GM12878 (cell line): ENCODE results near the gene PCSK1.

ENCODE experiments used
- ATF7 ChIP-seq: fragments of 450-650 bp; IDR thresholded peaks from 2 replicates; pipeline ENCODE4 v1.6.1; 2016; ENCODE audit warnings: low read depth, mild to moderate bottlenecking
- BCLAF1 ChIP-seq: fragments of 450-650 bp; IDR thresholded peaks from 2 replicates; pipeline ENCODE4 v1.6.1; 2017; ENCODE audit warnings: antibody characterized with exemption, mild to moderate bottlenecking, moderate library complexity
- CBX5 ChIP-seq: sonication (generic); IDR thresholded peaks from 2 replicates; pipeline ENCODE4 v1.6.1; 2016; ENCODE audit warnings: low read depth, moderate library complexity, mild to moderate bottlenecking, inconsistent platforms
- CTCF ChIP-seq, 3 experiments: IDR thresholded peaks in 2 of 3; conservative IDR thresholded peaks in 1 of 3; 2 replicates each; pipeline ENCODE4 v1.5.1; 2011; ENCODE audit warnings: low read depth in 3 of 3, low read length in 3 of 3, mild to moderate bottlenecking in 3 of 3, control low read depth in 2 of 3, moderate library complexity in 2 of 3, inconsistent platforms in 1 of 3, mixed read lengths in 1 of 3; ENCODE audit not compliant: control insufficient read depth in 2 of 3, insufficient read depth in 1 of 3; ENCODE audit errors: extremely low read depth in 1 of 3
- EP300 ChIP-seq, 2 experiments: fragments of 150-350 bp in 1 of 2; IDR thresholded peaks; 2 replicates each; pipeline ENCODE4 v1.6.1; 2011 to 2012; ENCODE audit warnings: low read depth in 2 of 2, low read length in 2 of 2, borderline replicate concordance in 1 of 2, improper control_type of control experiment in 1 of 2, inconsistent platforms in 1 of 2; ENCODE audit not compliant: control insufficient read depth in 1 of 2
- EZH2 ChIP-seq: IDR thresholded peaks from 2 replicates; pipeline ENCODE4 v1.6.1; 2012; ENCODE audit warnings: low read depth, mild to moderate bottlenecking, control low read depth, inconsistent platforms, low read length, borderline replicate concordance; ENCODE audit not compliant: control insufficient read depth
- FOS ChIP-seq: IDR thresholded peaks from 3 replicates; pipeline ENCODE4 v1.6.1; 2011; ENCODE audit warnings: borderline replicate concordance; ENCODE audit not compliant: insufficient read length; ENCODE audit errors: extremely low read depth
- IRF5 ChIP-seq: fragments of 450-650 bp; IDR thresholded peaks from 2 replicates; pipeline ENCODE4 v1.6.1; 2017; ENCODE audit warnings: borderline replicate concordance
- POLR2AphosphoS5 ChIP-seq: IDR thresholded peaks from 2 replicates; pipeline ENCODE4 v1.6.1; 2011; ENCODE audit warnings: mild to moderate bottlenecking, low read length, inconsistent platforms
- POU2F2 ChIP-seq: IDR thresholded peaks from 3 replicates; pipeline ENCODE4 v1.6.1; 2011; ENCODE audit warnings: low read depth, mild to moderate bottlenecking, low read length, borderline replicate concordance
- SP1 ChIP-seq: IDR thresholded peaks from one replicate; pipeline ENCODE4 v1.6.1; 2011; ENCODE audit warnings: low read depth, low read length
- ZNF274 ChIP-seq: IDR thresholded peaks from one replicate; pipeline ENCODE4 v1.8.0; 2011; ENCODE audit not compliant: insufficient read length, insufficient read depth
- ZNF384 ChIP-seq: IDR thresholded peaks from 2 replicates; pipeline ENCODE4 v1.6.1; 2012; ENCODE audit warnings: low read depth, mild to moderate bottlenecking, low read length, improper control_type of control experiment, borderline replicate concordance

GRCh38 chr5:96342581-96342980 is 90.5 kb downstream of the PCSK1 start:
- TF ChIP-seq CTCF (IDR thresholded peaks at IDR 0.05 in 2 of 3, conservative IDR thresholded peaks at IDR 0.05 in 1 of 3; ENCODE audit: control insufficient read depth in 2 of 3, extremely low read depth in 1 of 3, insufficient read depth in 1 of 3, low read depth in 3 of 3, low read length in 3 of 3) (no peak), EZH2 (no peak), EP300 (IDR thresholded peaks at IDR 0.05; ENCODE audit: borderline replicate concordance in 1 of 2, control insufficient read depth in 1 of 2, low read depth in 2 of 2, low read length in 2 of 2) (no peak), BCLAF1 (no peak), POLR2AphosphoS5 (no peak), ZNF274 (no peak), IRF5 (no peak), SP1 (no peak), ZNF384 (no peak), FOS (no peak), CBX5 (no peak), ATF7 (no peak), POU2F2 (no peak)
